K562 (cell line): ENCODE measurements around the gene SPATA31D4. TPM values are rescaled to one million over a fixed set of nuclear protein-coding genes. Genes with fewer than 3 reads are reported as not detected.

Experiments
- ATAC-seq: fragments of 200-7000 bp; cut with Tn5 transposase; 3 replicates; pipeline ENCODE4 v1.9.1; 2020; ENCODE audit warnings: moderate library complexity
- BruUV-seq: library from RNA; stranded (reverse); fragments of 400-500 nt; replicated peaks from 2 replicates; lab custom pipeline; 2021; lab: Mats Ljungman, UMichigan
- CTCF ChIA-PET: fragments of 300-600 bp; formaldehyde crosslinking; extraction: SDS; loops from one replicate; lab custom pipeline; 2021; ENCODE audit warnings: low intra/inter-chr PET ratio; lab: Yijun Ruan, JAX
- POLR2A ChIA-PET: fragments of 300-600, 350-650 bp; sonication (Branson Sonifier 250); formaldehyde crosslinking; extraction: SDS; loops from one replicate; lab custom pipeline; 2021; ENCODE audit warnings: antibody characterized with exemption, inconsistent platforms; lab: Yijun Ruan, JAX
- DNase-seq, 4 experiments: peaks; one replicate each; pipeline versions ENCODE4 v3.0.0 to v3.0.0-alpha.2; 2011 to 2018; ENCODE audit warnings: low spot score in 3 of 4, mixed read lengths in 3 of 4; ENCODE audit errors: extremely low read depth in 1 of 4
- FAIRE-seq: peaks from 2 replicates; lab custom pipeline; 2011; peaks lifted over from hg19 to GRCh38; lab: Jason Lieb, UNC
- H2AFZ ChIP-seq: 2 replicates; pipeline ENCODE4 v1.6.0; 2011; ENCODE audit warnings: low read depth, low read length, control low read depth, inconsistent platforms
- H3K27ac ChIP-seq: fragments of 200-600 bp; 3 replicates; pipeline ENCODE4 v1.8.0; 2011; ENCODE audit warnings: low read depth, mild to moderate bottlenecking, control low read depth, inconsistent platforms, low read length, moderate library complexity, mixed read lengths; ENCODE audit errors: extremely low read depth
- H3K27me3 ChIP-seq, 2 experiments: fragments of 300-600 bp in 1 of 2; 2 replicates in 1 of 2; 3 replicates in 1 of 2; pipeline versions ENCODE4 v1.6.0 to v1.8.0; 2011; ENCODE audit warnings: inconsistent platforms in 2 of 2, low read length in 2 of 2, mild to moderate bottlenecking in 1 of 2, mixed read lengths in 1 of 2, moderate library complexity in 1 of 2; ENCODE audit not compliant: control insufficient read depth in 2 of 2, insufficient read depth in 2 of 2
- H3K36me3 ChIP-seq: fragments of 300-600 bp; 3 replicates; pipeline ENCODE4 v1.8.0; 2011; ENCODE audit warnings: mild to moderate bottlenecking, low read length, inconsistent platforms; ENCODE audit not compliant: control insufficient read depth, insufficient read depth
- H3K4me1 ChIP-seq, 2 experiments: fragments of 200-600 bp in 1 of 2; replicated peaks in 1 of 2; 2 replicates in 1 of 2; 3 replicates in 1 of 2; pipeline versions ENCODE4 v1.5.1 to v1.8.0; 2011; ENCODE audit warnings: inconsistent platforms in 2 of 2, low read length in 2 of 2, mild to moderate bottlenecking in 1 of 2, mixed read lengths in 1 of 2, moderate library complexity in 1 of 2; ENCODE audit not compliant: control insufficient read depth in 2 of 2, insufficient read depth in 2 of 2
- H3K4me2 ChIP-seq: 2 replicates; pipeline ENCODE4 v1.6.1; 2011; ENCODE audit warnings: low read length, control low read depth, inconsistent platforms, mixed read lengths; ENCODE audit not compliant: insufficient read depth
- H3K4me3 ChIP-seq: fragments of 200-600 bp; sonication (generic), shearing (Covaris generic); 2 replicates; pipeline ENCODE4 v1.5.1; 2016; ENCODE audit warnings: control low read depth, inconsistent platforms
- H3K79me2 ChIP-seq: fragments of 200-600 bp; 3 replicates; pipeline ENCODE4 v1.8.0; 2011; ENCODE audit warnings: low read length, inconsistent platforms; ENCODE audit not compliant: control insufficient read depth, insufficient read depth
- H3K9ac ChIP-seq, 2 experiments: 2 replicates each; pipeline versions ENCODE4 v1.6.0 to v1.6.1; 2011; ENCODE audit warnings: low read depth in 2 of 2, low read length in 2 of 2, control low read depth in 1 of 2, inconsistent platforms in 1 of 2, mild to moderate bottlenecking in 1 of 2, mixed read lengths in 1 of 2; ENCODE audit not compliant: insufficient read depth in 1 of 2
- H3K9me1 ChIP-seq: one replicate; pipeline ENCODE4 v1.6.0; 2011; ENCODE audit warnings: inconsistent platforms, mild to moderate bottlenecking, low read length, moderate library complexity; ENCODE audit not compliant: control insufficient read depth, insufficient read depth
- H3K9me3 ChIP-seq: replicated peaks from 2 replicates; pipeline ENCODE4 v1.5.1; 2011; ENCODE audit warnings: low read depth, low read length, inconsistent platforms; ENCODE audit not compliant: control insufficient read depth, insufficient read depth
- H4K20me1 ChIP-seq: replicated peaks from 2 replicates; pipeline ENCODE4 v1.6.1; 2011; ENCODE audit warnings: low read length, inconsistent platforms, mixed read lengths; ENCODE audit not compliant: control insufficient read depth, insufficient read depth
- DIDO1 ChIP-seq: fragments of 450-650 bp; IDR thresholded peaks from 2 replicates; pipeline ENCODE4 v1.6.1; 2016; ENCODE audit warnings: low read depth, missing biosample characterization, missing genetic modification characterization
- ELF2 ChIP-seq: fragments of 250-450 bp; sonication (Bioruptor Pico); IDR thresholded peaks from 2 replicates; pipeline ENCODE4 v1.5.0; 2021; ENCODE audit warnings: mild to moderate bottlenecking
- FIP1L1 ChIP-seq: fragments of 200-400 bp; formaldehyde crosslinking; IDR thresholded peaks from 2 replicates; pipeline ENCODE4 v1.6.1; 2018; ENCODE audit warnings: mild to moderate bottlenecking, low read depth, low read length; ENCODE audit not compliant: poor library complexity, severe bottlenecking
- KHSRP ChIP-seq: fragments of 450-650 bp; IDR thresholded peaks from 2 replicates; pipeline ENCODE4 v1.6.1; 2017
- MAFF ChIP-seq: IDR thresholded peaks from 2 replicates; pipeline ENCODE4 v1.6.1; 2012; ENCODE audit warnings: low read length, improper control_type of control experiment
- MYBL2 ChIP-seq, 2 experiments: fragments of 450-650 bp in 1 of 2; sonication (generic) in 1 of 2; formaldehyde crosslinking in 1 of 2; IDR thresholded peaks; 2 replicates each; pipeline versions ENCODE4 v1.6.1 to v1.8.1; 2017 to 2022; ENCODE audit warnings: borderline replicate concordance in 1 of 2, inconsistent platforms in 1 of 2, low read depth in 1 of 2, mild to moderate bottlenecking in 1 of 2, missing genetic modification reagents in 1 of 2, moderate library complexity in 1 of 2
- TAL1 ChIP-seq: fragments of 450-650 bp; IDR thresholded peaks from 2 replicates; pipeline ENCODE4 v1.6.1; 2016; ENCODE audit warnings: mild to moderate bottlenecking
- WGBS: fragments of 100-300 bp; shearing (Covaris generic); methylation state at CpG from one replicate; pipeline ENCODE4 v1.1.6; 2016; ENCODE audit warnings: low coverage, mixed read lengths; ENCODE audit not compliant: insufficient coverage; ENCODE audit errors: missing lambda C conversion rate; 5-methylcytosine and 5-hydroxymethylcytosine counted together
- in situ Hi-C: fragments of 300-500 bp; cut with MboI; formaldehyde crosslinking; loops from 4 replicates; pipeline ENCODE4 v1.15.0; 2018; ENCODE audit warnings: inconsistent platforms, mixed read lengths
- intact Hi-C: fragments of 100-400 bp; cut with micrococcal nuclease; formaldehyde crosslinking; loops from 2 replicates; pipeline ENCODE4 v1.14.2; 2022
- polyA plus RNA-seq, 8 experiments: library from polyadenylated mRNA; depleted of rRNA in 4 of 8; stranded (reverse) in 5 of 8; unstranded in 3 of 8; fragments of >200 nt; fragmentation: Nextera tagmentation in 2 of 8; fragmentation: Illumina TruSeq in 1 of 8; extraction: Ambion mirVana in 2 of 8; extraction: Trizol in 1 of 8; gene quantifications; 2 replicates each; pipeline versions ENCODE4 v1.2.1 to v1.2.3, GENCODE V29; 2011 to 2014; ENCODE audit warnings: inconsistent platforms in 1 of 8, missing spikeins in 1 of 8
- total RNA-seq, 7 experiments: library from RNA; depleted of rRNA in 6 of 7; stranded (reverse); fragments of >200 nt in 6 of 7; fragmentation: Illumina TruSeq in 2 of 7; extraction: Trizol in 2 of 7; gene quantifications; 2 replicates each; pipeline versions ENCODE4 v1.2.1 to v1.2.3, GENCODE V29; 2011 to 2021; ENCODE audit warnings: low replicate concordance in 1 of 7
- TF ChIP-seq, protein P1 (sequence below): fragments of 450-650 bp; IDR thresholded peaks from 2 replicates; pipeline ENCODE4 v1.7.1; 2018; ENCODE audit warnings: mild to moderate bottlenecking, low read depth; ENCODE audit not compliant: partially characterized antibody

SPATA31D4 gene
- total and polyA plus RNA-seq, 9 of the 15 experiments (the other 6 are each of a cell fraction or from before 2014, with no cell fraction given) = not detected

DNA sequence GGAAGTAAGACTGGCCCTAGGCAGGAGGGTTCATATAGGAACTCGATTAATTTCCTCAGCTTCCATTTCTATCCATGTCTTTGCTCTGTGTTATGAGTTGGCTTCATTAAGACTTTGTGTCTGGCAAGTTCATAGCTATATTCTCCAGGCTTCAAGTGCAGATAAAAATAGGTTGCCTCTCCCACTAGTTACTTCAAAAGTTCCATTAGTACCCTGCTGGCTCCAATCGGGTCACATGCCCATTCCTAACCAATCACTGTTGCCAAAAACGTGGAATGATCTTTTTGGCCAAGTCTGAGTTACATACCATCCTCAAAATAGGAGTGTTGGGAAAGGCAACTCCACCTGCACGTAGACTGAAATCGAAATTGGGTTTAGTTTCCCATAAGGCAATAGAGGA lies 46.5 kb downstream of the SPATA31D4 start (continued):
- TF ChIP-seq, protein P1, sequence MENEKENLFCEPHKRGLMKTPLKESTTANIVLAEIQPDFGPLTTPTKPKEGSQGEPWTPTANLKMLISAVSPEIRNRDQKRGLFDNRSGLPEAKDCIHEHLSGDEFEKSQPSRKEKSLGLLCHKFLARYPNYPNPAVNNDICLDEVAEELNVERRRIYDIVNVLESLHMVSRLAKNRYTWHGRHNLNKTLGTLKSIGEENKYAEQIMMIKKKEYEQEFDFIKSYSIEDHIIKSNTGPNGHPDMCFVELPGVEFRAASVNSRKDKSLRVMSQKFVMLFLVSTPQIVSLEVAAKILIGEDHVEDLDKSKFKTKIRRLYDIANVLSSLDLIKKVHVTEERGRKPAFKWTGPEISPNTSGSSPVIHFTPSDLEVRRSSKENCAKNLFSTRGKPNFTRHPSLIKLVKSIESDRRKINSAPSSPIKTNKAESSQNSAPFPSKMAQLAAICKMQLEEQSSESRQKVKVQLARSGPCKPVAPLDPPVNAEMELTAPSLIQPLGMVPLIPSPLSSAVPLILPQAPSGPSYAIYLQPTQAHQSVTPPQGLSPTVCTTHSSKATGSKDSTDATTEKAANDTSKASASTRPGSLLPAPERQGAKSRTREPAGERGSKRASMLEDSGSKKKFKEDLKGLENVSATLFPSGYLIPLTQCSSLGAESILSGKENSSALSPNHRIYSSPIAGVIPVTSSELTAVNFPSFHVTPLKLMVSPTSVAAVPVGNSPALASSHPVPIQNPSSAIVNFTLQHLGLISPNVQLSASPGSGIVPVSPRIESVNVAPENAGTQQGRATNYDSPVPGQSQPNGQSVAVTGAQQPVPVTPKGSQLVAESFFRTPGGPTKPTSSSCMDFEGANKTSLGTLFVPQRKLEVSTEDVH = no peak
- TF ChIP-seq MYBL2 (IDR thresholded peaks at IDR 0.05; ENCODE audit: low read depth) (no peak), MYBL2 (CRISPR knock-in tag; IDR thresholded peaks at IDR 0.05; ENCODE audit: borderline replicate concordance) (no peak), TAL1 (no peak), MAFF (no peak)

DNA sequence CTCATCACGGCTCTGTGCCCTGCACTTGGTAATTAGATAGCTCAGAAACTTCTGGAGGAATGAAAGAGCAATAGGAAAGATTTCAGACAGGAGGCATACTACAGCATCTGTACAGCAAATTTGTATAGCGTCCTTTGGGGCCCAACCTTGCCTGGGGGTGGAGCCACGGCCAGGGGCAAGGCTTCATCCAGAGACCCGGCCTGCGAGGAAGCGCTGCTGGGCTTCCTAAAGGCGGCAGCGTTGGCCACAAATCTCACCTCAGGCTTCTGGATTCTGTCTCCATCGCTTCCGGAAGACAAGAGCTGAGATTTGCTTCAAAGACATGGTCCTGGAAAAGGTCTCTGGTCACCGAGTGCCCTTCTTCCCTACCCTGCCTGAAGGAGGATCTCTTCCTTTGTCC lies 48.1 kb downstream of the SPATA31D4 start:
- Histone ChIP-seq H3K9me1 (no peaks in the 10 kb centered on the region), H3K4me1 (no peaks in the 10 kb centered on the region), H3K4me3 (no peak overlapping the region), H3K27me3 (no peaks in the 10 kb centered on the region), H3K4me2 (no peak overlapping the region), H3K9ac (no peak overlapping the region), H3K9me3 (no peaks in the 10 kb centered on the region), H3K36me3 (no peaks in the 10 kb centered on the region), H2AFZ (no peak overlapping the region), H3K79me2 (no peaks in the 10 kb centered on the region), H3K27ac (no peak overlapping the region), H4K20me1 (no peaks in the 10 kb centered on the region)
- in situ Hi-C loops (no loop called here), intact Hi-C loops (no loop called here)
- no TSS peak for BruUV-seq
- ChIA-PET POLR2A (no interaction called here), CTCF (no interaction called here)
- TF ChIP-seq ELF2 (CRISPR knock-in tag) = no peak
- TF ChIP-seq KHSRP = no peak
- TF ChIP-seq FIP1L1 = no peak
- TF ChIP-seq DIDO1 (tag) = no peak
- ATAC-seq (no peak), DNase-seq (no peak), FAIRE-seq (no peak)
- WGBS = 2% methylated on average over 9 of the region's 11 CpGs
